CD4-positive, alpha-beta T cell treated with Interferon gamma for 1 hour (primary cell): ENCODE data around the gene PNKP.
A peak's percentile ranks its signal among the peaks of the same experiment; 100 is the strongest.

Experiments used
- DNase-seq: peaks from one replicate; pipeline ENCODE4 v3.0.0-alpha.2; 2020

PNKP gene

GRCh38 chr19:49857061-49857837 lies 10.1 kb downstream of the PNKP start:
- no peak for DNase-seq

- DNase-seq: no peak
Observed at GRCh38 chr19:49856574-49857021, 10.8 kb downstream of the PNKP start.

GRCh38 chr19:49855676-49856573 lies 11.5 kb downstream of the PNKP start:
- DNase-seq: no peak

- DNase-seq: no peak
Observed at GRCh38 chr19:49855277-49855675, 12.1 kb downstream of the PNKP start.

- no peak for DNase-seq
Observed at GRCh38 chr19:49854378-49855263, 12.8 kb downstream of the PNKP start.

- no peak for DNase-seq
Observed at GRCh38 chr19:49853852-49854377, 13.5 kb downstream of the PNKP start.

GRCh38 chr19:49852631-49853126 lies 14.7 kb downstream of the PNKP start:
- DNase-seq: no peak

- DNase-seq: peak; percentile 29
Observed at GRCh38 chr19:49851456-49852259, 15.7 kb downstream of the PNKP start.

- peak; percentile 88 for DNase-seq
Observed at GRCh38 chr19:49850487-49851342, 16.7 kb downstream of the PNKP start, which contains the start of gene PTOV1. PTOV1 (plus strand) TSS chr19:49851159.

- no peak for DNase-seq
Observed at GRCh38 chr19:49850221-49850486, 17.2 kb downstream of the PNKP start.

- DNase-seq: no peak
Observed at GRCh38 chr19:49849433-49850220, 17.7 kb downstream of the PNKP start.

GRCh38 chr19:49848938-49849337 lies 18.4 kb downstream of the PNKP start:
- no peak for DNase-seq

GRCh38 chr19:49847731-49848696 lies 19.4 kb downstream of the PNKP start:
- no peak for DNase-seq

GRCh38 chr19:49846408-49846807 lies 21.0 kb downstream of the PNKP start:
- no peak for DNase-seq

- no peak for DNase-seq
Observed at GRCh38 chr19:49845414-49845813, 22.0 kb downstream of the PNKP start.

- no peak for DNase-seq
Observed at GRCh38 chr19:49844138-49845095, 23.0 kb downstream of the PNKP start.

GRCh38 chr19:49843265-49843664 lies 24.1 kb downstream of the PNKP start:
- peak; percentile 50 for DNase-seq
